ENCODE data around the gene E2F1. TPM values are rescaled to one million over a fixed set of nuclear protein-coding genes. Genes with fewer than 3 reads are reported as not detected.
A peak's percentile ranks its signal among the peaks of the same experiment; 100 is the strongest.

The E2F1 gene
- total and polyA plus RNA-seq, 2 of the 4 experiments (the other 2 are of a cell fraction): 10.9 to 14.0 TPM

GRCh38 chr20:33719989-33720709, 34.0 kb upstream of the E2F1 start, which contains the start of gene PXMP4:
Gene PXMP4, minus strand, starts transcription at chr20:33720310. Its CDS starts 103 bp downstream, at chr20:33720207.
- Histone ChIP-seq H3K79me1 (ENCODE audit: low read depth in 1 of 2, low read length in 2 of 2) (peaks cover 0 to 14% of the 10 kb centered on the region in 2 experiments; a peak in 2 of 4 replicates), H3K4ac (ENCODE audit: low read depth, low read length) (peak within 1 kb of the TSS; percentile 75), H3K9me1 (ENCODE audit: insufficient read depth, low read length) (peaks cover 15% of the 10 kb centered on the region), H2AK9ac (replicated peaks; ENCODE audit: low read depth, low read length, poor library complexity) (peak within 1 kb of the TSS; percentile 85), H3K27me3 (ENCODE audit: control insufficient read depth, insufficient read depth, low read length) (no peaks in the 10 kb centered on the region), H4K8ac (ENCODE audit: low read depth in 2 of 2, low read length in 2 of 2) (peak within 1 kb of the TSS; percentile 44 to 92), H3K36me3 (ENCODE audit: control insufficient read depth, insufficient read depth, low read length) (no peaks in the 10 kb centered on the region), H3K4me1 (ENCODE audit: control insufficient read depth, insufficient read depth, low read length) (peaks cover 5% of the 10 kb centered on the region), H3K4me3 (ENCODE audit: insufficient read depth, low read depth, low read length) (peak within 1 kb of the TSS; percentile 65), H3K14ac (replicated peaks; ENCODE audit: low read depth, low read length) (peak within 1 kb of the TSS; percentile 83), H2BK120ac (ENCODE audit: low read depth, low read length) (no peak within 1 kb of the TSS), H2BK15ac (ENCODE audit: low read depth, low read length) (no peak within 1 kb of the TSS), H4K20me1 (ENCODE audit: insufficient read depth, low read length) (no peaks in the 10 kb centered on the region), H2AK5ac (ENCODE audit: low read depth, low read length) (peak within 1 kb of the TSS; percentile 20), H3K9me3 (ENCODE audit: control insufficient read depth, insufficient read depth, low read length) (no peaks in the 10 kb centered on the region), H2AFZ (replicated peaks; ENCODE audit: low read length, poor library complexity) (peak within 1 kb of the TSS; percentile 99), H3K27ac (ENCODE audit: insufficient read depth, low read length) (peak within 1 kb of the TSS; percentile 6; the same call in 1 of the 2 replicates), H2BK5ac (ENCODE audit: low read depth, low read length, poor library complexity, severe bottlenecking) (no peak within 1 kb of the TSS), H2BK20ac (ENCODE audit: low read depth, low read length) (no peak within 1 kb of the TSS), H3K4me2 (ENCODE audit: low read depth, low read length) (peak within 1 kb of the TSS; percentile 64), H3K9ac (ENCODE audit: low read depth, low read length) (peak within 1 kb of the TSS; percentile 20), H4K5ac (ENCODE audit: low read depth, low read length) (peak within 1 kb of the TSS; percentile 79), H3K18ac (ENCODE audit: low read depth, low read length) (no peak within 1 kb of the TSS), H3K23ac (ENCODE audit: low read depth, low read length) (peak within 1 kb of the TSS; percentile 29; the same call in 1 of the 2 replicates), H4K91ac (ENCODE audit: insufficient read depth, low read depth, low read length) (peak within 1 kb of the TSS; percentile 45; the same call in 1 of the 2 replicates), H3K56ac (ENCODE audit: extremely low read depth, insufficient read depth, low read length) (peak within 1 kb of the TSS; percentile 16; the same call in 1 of the 2 replicates)
- intact Hi-C loops (cut with micrococcal nuclease): loop anchor here (1.0 kb wide), 1 partner anchor 35 kb away; no protein-coding TSS in a partner anchor
- in situ Hi-C loops (cut with MboI; ENCODE audit: low sequenced_read_pairs): no loop called here
- dilution Hi-C loops (cut with HindIII; ENCODE audit: low sequenced_read_pairs, unreplicated experiment): no loop called here
- no TSS peak for BruUV-seq (replicated peaks)
- peak; percentile 59; the same call in 1 of the 2 replicates for TF ChIP-seq FOS (IDR thresholded peaks at IDR 0.05; ENCODE audit: low read depth, low read length)
- no peak for TF ChIP-seq MAFK (IDR thresholded peaks at IDR 0.05; ENCODE audit: low read depth, low read length)
- WGBS, 2 experiments (ENCODE audit: extremely low coverage in 2 of 2, insufficient read length in 1 of 2): 11% methylated on average over 19 of the region's 46 CpGs; no CpG with 5 or more reads in 1 of the 2 experiments
- DNase-seq (peak; percentile 98), ATAC-seq (ENCODE audit: low read depth) (peak; percentile 99)
- ChIA-PET POLR2A (ENCODE audit: unreplicated experiment) (interaction anchor here (0.5 to 0.6 kb wide), 2 partner anchors 54 to 1353 kb away, joined by 3 to 5 read pairs; partner anchors contain the start of gene ACTL10), CTCF (no interaction called here)
